ENCODE results near the gene EIF2D. TPM values are rescaled to one million over a fixed set of nuclear protein-coding genes. Genes with fewer than 3 reads are reported as not detected.

Gene EIF2D
- total and polyA plus RNA-seq, 2 of the 4 experiments (the other 2 are of a cell fraction) = 64.3 to 69.4 TPM

DNA sequence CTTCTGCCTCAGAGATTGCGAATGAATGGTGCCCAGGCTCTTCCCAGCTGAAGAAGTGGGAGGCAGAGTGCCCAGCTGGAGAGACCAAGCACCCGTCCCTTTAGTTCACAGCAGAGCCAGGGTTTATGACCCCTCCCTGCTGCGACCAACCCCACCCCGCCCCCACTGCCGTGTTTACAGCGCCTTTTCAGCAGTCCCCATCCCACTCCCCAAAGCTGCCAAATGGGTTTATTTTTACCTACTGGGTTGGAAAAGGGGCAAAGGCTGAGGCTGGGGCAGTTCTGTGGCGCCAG is 46.7 kb upstream of the EIF2D start:
- no peak overlapping the region for H4K91ac ChIP-seq (ENCODE audit: insufficient read depth, low read depth, low read length)
- no peak overlapping the region for H3K18ac ChIP-seq (ENCODE audit: low read depth, low read length)
- in situ Hi-C loops (cut with MboI; ENCODE audit: low sequenced_read_pairs) = no loop called here
- no peak overlapping the region for H4K8ac ChIP-seq (ENCODE audit: low read depth in 2 of 2, low read length in 2 of 2)
- CTCF ChIA-PET = interaction anchor here (1.0 kb wide), 1 partner anchor 11 kb away, joined by 3 read pairs; no protein-coding TSS in a partner anchor
- no peak overlapping the region for H2BK15ac ChIP-seq (ENCODE audit: low read depth, low read length)
- no peak overlapping the region for H2BK120ac ChIP-seq (ENCODE audit: low read depth, low read length)
- H2AFZ ChIP-seq (replicated peaks; ENCODE audit: low read length, poor library complexity) = no peak overlapping the region
- H3K4ac ChIP-seq (ENCODE audit: low read depth, low read length) = no peak overlapping the region
- no peaks in the 10 kb centered on the region for H3K79me1 ChIP-seq (ENCODE audit: low read depth in 1 of 2, low read length in 2 of 2)
- H3K4me2 ChIP-seq (ENCODE audit: low read depth, low read length) = no peak overlapping the region
- ATAC-seq (ENCODE audit: low read depth) = no peak
- no peak overlapping the region for H3K56ac ChIP-seq (ENCODE audit: extremely low read depth, insufficient read depth, low read length)
- intact Hi-C loops (cut with micrococcal nuclease) = no loop called here
- H3K4me1 ChIP-seq (ENCODE audit: control insufficient read depth, insufficient read depth, low read length) = peaks cover 2% of the 10 kb centered on the region; the same call in 1 of the 2 replicates
- H2AK5ac ChIP-seq (ENCODE audit: low read depth, low read length) = peak overlapping the region; percentile 72; the same call in 1 of the 2 replicates
- no peak overlapping the region for H3K27ac ChIP-seq (ENCODE audit: insufficient read depth, low read length)
- no peaks in the 10 kb centered on the region for H3K9me1 ChIP-seq (ENCODE audit: insufficient read depth, low read length)
- no peaks in the 10 kb centered on the region for H3K36me3 ChIP-seq (ENCODE audit: control insufficient read depth, insufficient read depth, low read length)
- POLR2A ChIA-PET (ENCODE audit: unreplicated experiment) = no interaction called here
- DNase-seq = no peak
- no TSS peak for BruUV-seq (replicated peaks)
- H2AK9ac ChIP-seq (replicated peaks; ENCODE audit: low read depth, low read length, poor library complexity) = no peak overlapping the region
- peaks cover 2% of the 10 kb centered on the region; the same call in 1 of the 2 replicates for H3K9me3 ChIP-seq (ENCODE audit: control insufficient read depth, insufficient read depth, low read length)
- H3K9ac ChIP-seq (ENCODE audit: low read depth, low read length) = no peak overlapping the region
- dilution Hi-C loops (cut with HindIII; ENCODE audit: low sequenced_read_pairs, unreplicated experiment) = no loop called here
- H4K20me1 ChIP-seq (ENCODE audit: insufficient read depth, low read length) = peaks cover 3% of the 10 kb centered on the region; the same call in 1 of the 2 replicates
- H2BK20ac ChIP-seq (ENCODE audit: low read depth, low read length) = no peak overlapping the region
- no peak overlapping the region for H3K14ac ChIP-seq (replicated peaks; ENCODE audit: low read depth, low read length)
- no peak overlapping the region for H4K5ac ChIP-seq (ENCODE audit: low read depth, low read length)
- no peak overlapping the region for H2BK5ac ChIP-seq (ENCODE audit: low read depth, low read length, poor library complexity, severe bottlenecking)
- WGBS, 2 experiments (ENCODE audit: extremely low coverage in 2 of 2, insufficient read length in 1 of 2) = 60% methylated on average over 1 of the region's 7 CpGs; no CpG with 5 or more reads in 1 of the 2 experiments
- peaks cover 23% of the 10 kb centered on the region for H3K27me3 ChIP-seq (ENCODE audit: control insufficient read depth, insufficient read depth, low read length)
- H3K23ac ChIP-seq (ENCODE audit: low read depth, low read length) = no peak overlapping the region; the same call in 1 of the 2 replicates
- no peak for TF ChIP-seq POLR2A (IDR thresholded peaks at IDR 0.05; ENCODE audit: low read depth, low read length)
- H3K4me3 ChIP-seq (ENCODE audit: insufficient read depth, low read depth, low read length) = no peak overlapping the region
